ENCODE results near the gene RASGEF1C.

Gene RASGEF1C

GRCh38 chr5:180079702-180080466, 129.1 kb downstream of the RASGEF1C start:
- DNase-seq = no peak

GRCh38 chr5:180078348-180078747, 130.7 kb downstream of the RASGEF1C start:
- DNase-seq = no peak

GRCh38 chr5:180077594-180078284, 131.3 kb downstream of the RASGEF1C start:
- DNase-seq = no peak

GRCh38 chr5:180075703-180076102, 133.3 kb downstream of the RASGEF1C start:
- no peak for DNase-seq

- DNase-seq = no peak
These were observed 134.5 kb downstream of the RASGEF1C start for GRCh38 chr5:180074462-180074861.

- DNase-seq = no peak
These were observed 136.5 kb downstream of the RASGEF1C start for GRCh38 chr5:180072556-180072955.

GRCh38 chr5:180072256-180072548, 136.8 kb downstream of the RASGEF1C start:
- no peak for DNase-seq

- peak; percentile 77 for DNase-seq
These were observed 137.3 kb downstream of the RASGEF1C start, which contains the start of gene RNF130 for GRCh38 chr5:180071531-180072255. Gene RNF130, minus strand, starts transcription at chr5:180071759. Its CDS starts 57 bp downstream, at chr5:180071702.

- DNase-seq = no peak
These were observed 138.1 kb downstream of the RASGEF1C start for GRCh38 chr5:180070756-180071530.

- DNase-seq = no peak
These were observed 139.3 kb downstream of the RASGEF1C start for GRCh38 chr5:180069589-180070247.

- no peak for DNase-seq
These were observed 140.4 kb downstream of the RASGEF1C start for GRCh38 chr5:180068519-180069090.

- DNase-seq = no peak
These were observed 141.0 kb downstream of the RASGEF1C start for GRCh38 chr5:180067986-180068385.

- no peak for DNase-seq
These were observed 148.8 kb downstream of the RASGEF1C start for GRCh38 chr5:180060192-180060591.

- no peak for DNase-seq
These were observed 149.7 kb downstream of the RASGEF1C start for GRCh38 chr5:180059326-180059725.

GRCh38 chr5:180056153-180056552, 152.9 kb downstream of the RASGEF1C start:
- DNase-seq = no peak

GRCh38 chr5:180054226-180054625, 154.8 kb downstream of the RASGEF1C start:
- no peak for DNase-seq

GRCh38 chr5:180053061-180053602, 155.9 kb downstream of the RASGEF1C start:
- DNase-seq = no peak

- no peak for DNase-seq
These were observed 156.7 kb downstream of the RASGEF1C start for GRCh38 chr5:180052211-180052818.
